HTERT RPE-1 (cell line): Measurements from ENCODE around the gene TAF4.
"Not testable (repeated sequence)": the region's sequence is repeated elsewhere in the genome, so short reads cannot be mapped to it uniquely, and the experiment has no call there.

Source experiments
- in situ Hi-C: fragments of 300-500 bp; cut with MboI; formaldehyde crosslinking; loops from 4 replicates; pipeline ENCODE4 v1.14.3; 2020; ENCODE audit warnings: low sequenced_read_pairs

The TAF4 gene

GRCh38 chr20:61951695-61952533 lies 113.8 kb downstream of the TAF4 start:
- in situ Hi-C loops, result no loop called here

GRCh38 chr20:61950641-61951071 lies 115.0 kb downstream of the TAF4 start:
- in situ Hi-C loops, result no loop called here

- in situ Hi-C loops, result no loop called here
Measured at GRCh38 chr20:61949714-61950640, 115.7 kb downstream of the TAF4 start.

- in situ Hi-C loops, result no loop called here
Measured at GRCh38 chr20:61949363-61949713, 116.3 kb downstream of the TAF4 start.

GRCh38 chr20:61948586-61949362 lies 116.9 kb downstream of the TAF4 start:
- in situ Hi-C loops, result no loop called here

- in situ Hi-C loops, result not testable (repeated sequence)
Measured at GRCh38 chr20:61948056-61948455, 117.6 kb downstream of the TAF4 start.

- in situ Hi-C loops, result not testable (repeated sequence)
Measured at GRCh38 chr20:61945495-61945894, 120.2 kb downstream of the TAF4 start.

- in situ Hi-C loops, result not testable (repeated sequence)
Measured at GRCh38 chr20:61944967-61945366, 120.7 kb downstream of the TAF4 start.

GRCh38 chr20:61942526-61942925 lies 123.2 kb downstream of the TAF4 start:
- in situ Hi-C loops, result no loop called here

GRCh38 chr20:61941721-61942405 lies 123.8 kb downstream of the TAF4 start:
- in situ Hi-C loops, result no loop called here

- in situ Hi-C loops, result no loop called here
Measured at GRCh38 chr20:61940976-61941720, 124.5 kb downstream of the TAF4 start.

- in situ Hi-C loops, result no loop called here
Measured at GRCh38 chr20:61940491-61940890, 125.2 kb downstream of the TAF4 start.

- in situ Hi-C loops, result no loop called here
Measured at GRCh38 chr20:61939691-61940360, 125.9 kb downstream of the TAF4 start.

- in situ Hi-C loops, result no loop called here
Measured at GRCh38 chr20:61938839-61939690, 126.6 kb downstream of the TAF4 start.

GRCh38 chr20:61937963-61938838 lies 127.5 kb downstream of the TAF4 start:
- in situ Hi-C loops, result no loop called here

GRCh38 chr20:61937146-61937962 lies 128.3 kb downstream of the TAF4 start:
- in situ Hi-C loops, result no loop called here
